Left cardiac atrium (tissue), 4 donors: ENCODE measurements around the gene KLF1. TPM values are rescaled to one million over a fixed set of nuclear protein-coding genes. Genes with fewer than 3 reads are reported as not detected.
A peak's percentile ranks its signal among the peaks of the same experiment; 100 is the strongest.
"Not testable (repeated sequence)": the region's sequence is repeated elsewhere in the genome, so short reads cannot be mapped to it uniquely, and the experiment has no call there.

ENCODE experiments used
- ATAC-seq, 2 donors: fragments of 200-7000 bp; cut with Tn5 transposase; one replicate each; pipeline ENCODE4 v1.9.1; 2020; ENCODE audit warnings: mild to moderate bottlenecking in 2 of 2, moderate library complexity in 2 of 2
- DNase-seq: peaks from one replicate; pipeline ENCODE4 v3.0.0-alpha.2; 2020
- intact Hi-C, 2 donors: fragments of 100-400 bp; cut with DNase I; formaldehyde crosslinking; loops; one replicate each; pipeline versions ENCODE4 v1.14.1 to v1.15.1; 2022 to 2023
- total RNA-seq, 2 donors: library from RNA; stranded (reverse); fragmentation: NEBNext Ultra II Directional; extraction: Animal tissue kit (Norgen Biotek cat#: 25700); gene quantifications; one replicate each; pipeline ENCODE4 v1.2.1, GENCODE V29; 2021
- donor health status: DM: no; HTN: yes; CAD: no.
- donor health status: DM: no; HTN: yes; CAD: no; lungs with severe emphysema.
- donor health status: DM: yes; HTN: yes; CAD: no.
- donor health status: Dilated cardiomyopathy.

Gene KLF1
- total RNA-seq, 2 donors from 2014 or later, result not detected

DNA sequence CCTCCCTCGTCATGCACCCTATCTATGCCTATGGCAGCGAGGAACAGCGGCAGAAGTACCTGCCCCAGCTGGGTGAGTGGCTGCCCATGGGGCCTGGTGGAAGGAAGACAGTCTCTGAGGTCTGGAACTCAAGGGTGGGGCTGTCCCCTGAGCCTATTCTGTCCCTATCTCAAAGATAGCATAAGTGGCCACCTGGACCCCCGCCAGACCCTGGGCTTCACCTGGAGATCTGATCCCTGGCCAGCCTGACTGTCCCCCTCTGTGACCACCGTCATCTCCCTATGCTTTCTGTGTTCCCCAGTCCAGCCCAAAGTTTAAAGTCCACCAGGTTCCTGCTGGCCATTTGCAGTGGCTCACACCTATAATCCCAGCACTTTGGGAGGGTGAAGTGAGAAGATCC lies 6.6 kb upstream of the KLF1 start:
- DNase-seq (no peak), ATAC-seq (no peak)
- intact Hi-C loops, result no loop called here

DNA sequence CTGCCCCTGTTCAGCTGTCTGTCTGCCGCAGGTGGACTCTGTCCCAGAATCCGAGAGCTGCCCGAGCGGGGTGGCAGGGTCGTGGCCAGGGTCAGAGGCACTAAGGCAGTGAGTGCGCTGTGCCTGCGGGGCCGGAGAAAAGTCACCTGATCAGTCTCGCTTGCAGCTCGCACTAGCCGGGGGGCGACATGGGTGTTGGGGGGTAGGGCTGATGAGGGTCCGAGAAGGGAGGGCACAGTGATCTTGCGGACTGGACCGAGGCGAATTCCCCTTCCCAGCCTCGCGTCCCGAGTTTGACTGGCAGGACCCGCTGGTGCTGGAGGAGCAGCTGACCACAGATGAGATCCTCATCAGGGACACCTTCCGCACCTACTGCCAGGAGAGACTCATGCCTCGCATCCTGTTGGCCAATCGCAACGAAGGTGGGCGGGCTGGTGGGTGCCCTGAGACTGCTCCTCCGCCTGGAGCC lies 4.6 kb upstream of the KLF1 start:
- intact Hi-C loops, result no loop called here
- ATAC-seq, result no peak
- no peak for DNase-seq

DNA sequence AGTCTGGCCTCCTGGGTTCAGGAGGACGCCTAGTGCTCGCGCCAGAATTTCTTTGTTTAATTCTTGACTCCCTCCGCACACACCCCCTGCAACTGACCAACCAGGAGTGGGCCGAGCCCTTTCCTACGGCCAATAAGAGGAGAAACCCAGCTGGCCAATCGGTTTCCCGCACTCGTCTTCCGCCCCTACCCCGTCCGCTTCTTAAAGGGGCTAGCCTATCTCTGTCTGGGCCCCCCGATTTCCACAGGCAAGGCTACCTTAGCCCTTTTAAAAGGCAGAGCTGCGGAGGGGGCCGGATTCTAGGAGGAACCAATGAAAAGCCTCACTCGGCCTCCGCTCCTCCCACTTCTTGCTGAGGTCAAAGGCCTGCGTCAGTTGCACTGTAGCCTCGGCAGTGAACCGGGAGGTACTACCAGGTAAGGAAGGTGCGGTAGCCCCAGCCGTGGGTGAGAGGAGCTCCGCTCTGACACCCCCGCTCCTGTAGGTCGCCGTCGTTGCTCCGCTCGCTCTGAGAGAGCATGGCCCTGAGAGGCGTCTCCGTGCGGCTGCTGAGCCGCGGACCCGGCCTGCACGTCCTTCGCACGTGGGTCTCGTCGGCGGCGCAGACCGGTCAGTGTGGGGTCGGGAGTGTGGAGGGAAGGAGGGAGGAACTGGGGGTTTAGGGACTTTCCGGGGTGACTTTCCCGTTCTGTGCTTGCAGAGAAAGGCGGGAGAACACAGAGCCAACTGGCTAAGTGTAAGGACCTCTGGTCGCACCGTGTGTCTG lies 4.0 kb upstream of the KLF1 start, which contains the start of gene GCDH:
Gene GCDH, plus strand, starts transcription at position 374 of the 766 bp plus-strand sequence. Its CDS starts 145 bp downstream, at position 519.
- intact Hi-C loops, result no loop called here
- ATAC-seq, result peak; percentile 99
- DNase-seq, result peak; percentile 98

DNA sequence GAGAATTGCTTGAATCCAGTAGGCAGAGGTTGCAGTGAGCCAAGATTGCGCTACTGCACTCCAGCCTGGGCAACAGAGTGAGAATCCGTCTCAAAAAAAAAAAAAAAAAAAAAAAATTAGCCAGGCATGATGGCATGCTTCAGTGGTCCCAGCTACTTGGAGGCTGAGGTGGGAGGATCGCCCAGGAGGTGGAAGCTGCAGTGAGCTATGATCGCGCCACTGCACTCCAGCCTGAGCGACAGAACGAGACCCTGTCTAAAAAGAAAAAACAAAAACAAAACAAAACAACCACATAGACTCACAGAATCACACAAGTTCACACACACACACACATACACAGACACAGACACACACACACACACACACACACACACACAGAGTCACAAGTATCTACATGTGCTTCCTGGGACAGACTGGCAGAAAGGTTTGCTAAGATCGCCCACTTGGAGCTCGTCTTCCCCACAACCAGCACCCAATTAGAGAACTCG lies 3.3 kb upstream of the KLF1 start:
- ATAC-seq, intact Hi-C loops, DNase-seq: not testable (repeated sequence)

DNA sequence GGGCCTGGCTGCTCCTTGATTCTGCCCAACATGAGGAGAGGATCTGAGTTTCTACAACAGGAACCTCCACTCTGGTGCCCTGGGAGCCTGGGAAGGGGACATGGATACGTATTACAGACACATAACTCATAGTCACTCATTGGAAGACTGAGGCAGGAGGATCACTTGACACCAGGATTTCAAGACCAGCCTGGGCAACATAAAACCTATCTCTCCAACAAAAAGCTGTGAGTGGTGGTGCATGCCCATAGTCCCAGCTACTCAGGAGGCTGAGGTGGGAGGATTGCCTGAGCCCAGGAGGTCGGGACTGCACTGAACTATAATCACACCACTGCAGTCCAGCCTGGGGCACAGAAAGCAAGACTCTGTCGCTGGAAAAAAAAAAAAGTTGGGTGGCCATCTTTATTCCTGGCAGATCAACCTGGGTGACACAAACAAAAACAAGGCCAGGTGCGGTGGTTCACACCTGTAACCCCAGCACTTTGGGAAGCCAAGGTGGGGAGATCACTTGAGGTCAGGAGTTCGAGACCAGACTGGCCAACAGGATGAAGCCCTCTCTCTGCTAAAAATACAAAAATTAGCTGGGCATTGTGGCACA lies 1.1 kb upstream of the KLF1 start:
- ATAC-seq (no peak), DNase-seq (no peak)
- intact Hi-C loops, result no loop called here

DNA sequence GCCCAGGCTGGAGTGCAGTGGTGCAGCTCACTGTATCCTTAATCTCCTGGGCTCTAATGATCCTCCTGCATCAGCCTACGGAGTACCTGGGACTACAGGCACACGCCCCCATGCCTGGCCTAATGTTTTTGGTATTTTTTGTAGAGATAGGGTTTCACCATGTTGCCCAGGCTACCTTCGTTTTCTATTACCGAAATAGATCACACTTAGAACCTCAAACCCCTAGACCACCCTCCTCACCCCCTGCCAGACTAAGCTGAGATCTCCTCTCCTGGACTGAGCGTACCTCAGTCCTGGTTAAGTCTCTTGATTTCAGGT lies 391 bp downstream of the KLF1 start:
- DNase-seq, result no peak
- intact Hi-C loops, result no loop called here
- no peak for ATAC-seq

DNA sequence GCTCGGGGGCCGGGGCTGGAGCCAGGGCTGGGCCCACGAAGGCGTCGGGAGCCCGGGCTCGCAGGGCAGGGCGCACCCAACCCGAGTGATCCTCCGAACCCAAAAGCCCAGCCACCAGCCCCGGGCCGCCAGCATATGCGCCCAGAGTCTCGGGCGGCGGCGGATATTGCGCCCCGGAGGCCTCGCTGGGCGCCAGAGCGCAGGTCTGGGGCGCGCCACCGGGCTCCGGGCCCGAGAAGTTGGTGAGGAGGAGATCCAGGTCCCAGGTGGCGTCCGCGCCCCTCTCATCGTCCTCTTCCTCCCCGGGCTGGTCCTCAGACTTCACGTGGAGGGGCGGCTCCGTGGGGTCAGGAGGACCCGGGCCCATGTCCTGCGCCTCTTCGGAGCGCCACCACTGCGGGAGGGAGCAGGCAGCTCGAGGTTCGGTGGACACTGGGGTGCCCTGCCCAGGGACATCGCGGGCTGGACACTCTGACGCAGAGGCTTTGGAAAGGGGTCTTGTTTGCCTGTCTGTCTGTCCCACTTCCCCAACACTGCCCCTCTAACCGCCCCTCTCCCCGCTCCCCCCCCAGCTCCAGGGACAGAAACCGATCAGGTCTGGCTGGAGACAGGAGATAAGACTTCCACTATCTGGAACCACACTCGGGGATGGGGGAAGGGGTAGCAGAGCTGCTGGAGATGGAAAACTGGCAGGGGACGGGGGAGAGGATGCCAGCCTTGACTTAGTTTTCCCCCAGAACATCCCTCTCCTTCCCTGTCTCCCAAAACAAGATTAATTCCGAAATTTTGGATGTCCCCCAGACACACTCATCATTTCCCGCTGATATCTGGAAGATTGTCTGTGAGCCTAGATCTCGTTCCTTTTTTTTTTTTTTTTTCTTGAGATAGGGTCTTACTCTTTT lies 1.0 kb downstream of the KLF1 start:
- DNase-seq (no peak), ATAC-seq (no peak)
- intact Hi-C loops, result no loop called here

DNA sequence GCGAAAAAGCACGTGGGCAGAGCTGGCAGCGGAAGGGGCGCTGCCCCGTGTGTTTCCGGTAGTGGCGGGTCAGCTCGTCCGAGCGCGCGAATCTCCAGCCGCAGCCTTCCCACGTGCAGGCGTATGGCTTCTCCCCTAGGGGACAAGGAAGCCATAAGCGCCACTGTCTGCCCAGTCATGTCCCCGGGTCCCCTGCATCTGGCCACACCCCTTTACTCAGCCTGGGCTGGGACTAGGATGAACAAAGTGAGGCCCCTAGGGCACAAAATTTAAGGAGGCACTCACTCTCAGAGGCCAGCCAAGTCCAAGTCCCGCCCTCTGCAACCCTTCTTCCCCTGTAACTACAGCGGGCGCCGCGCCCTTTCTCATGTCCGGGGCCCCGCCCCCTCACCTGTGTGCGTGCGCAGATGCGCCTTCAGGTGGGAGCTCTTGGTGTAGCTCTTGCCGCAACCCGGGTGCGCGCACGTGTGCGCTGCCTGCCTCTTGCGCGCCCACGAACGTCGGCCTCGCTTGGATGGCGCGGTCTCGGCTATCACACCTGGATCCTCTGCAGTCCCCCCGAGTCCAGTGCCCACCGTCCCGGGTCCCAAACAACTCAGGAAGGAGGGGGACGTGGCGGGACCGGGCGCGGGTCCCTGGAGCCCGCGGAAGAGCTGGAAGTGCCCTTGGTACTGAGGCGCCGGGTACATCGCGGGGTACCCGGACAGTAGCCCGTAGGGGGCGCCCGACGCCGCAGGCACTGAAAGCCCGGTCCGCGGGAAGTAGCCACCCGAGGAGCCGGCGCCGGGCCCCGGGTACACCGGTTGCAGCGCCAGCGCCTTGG lies 1.9 kb downstream of the KLF1 start:
- intact Hi-C loops, result no loop called here
- ATAC-seq (peak; percentile 9 to 20), DNase-seq (peak; percentile 67)

DNA sequence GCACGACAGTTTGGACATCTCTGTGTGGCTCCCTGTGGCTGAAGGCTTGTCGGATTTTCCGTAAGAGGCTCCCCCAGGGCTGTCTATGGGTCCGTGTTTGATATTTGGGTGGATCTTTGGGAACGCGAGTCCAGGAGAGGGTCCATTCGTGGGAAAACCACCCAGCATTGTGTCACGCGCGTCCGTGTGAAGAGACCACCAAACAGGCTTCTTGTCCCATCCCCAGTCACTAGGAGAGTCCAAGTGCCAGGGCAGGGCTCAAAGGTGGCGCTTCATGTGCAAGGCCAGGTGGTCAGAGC lies 2.4 kb downstream of the KLF1 start:
- ATAC-seq, result no peak
- DNase-seq, result no peak
- intact Hi-C loops, result no loop called here

DNA sequence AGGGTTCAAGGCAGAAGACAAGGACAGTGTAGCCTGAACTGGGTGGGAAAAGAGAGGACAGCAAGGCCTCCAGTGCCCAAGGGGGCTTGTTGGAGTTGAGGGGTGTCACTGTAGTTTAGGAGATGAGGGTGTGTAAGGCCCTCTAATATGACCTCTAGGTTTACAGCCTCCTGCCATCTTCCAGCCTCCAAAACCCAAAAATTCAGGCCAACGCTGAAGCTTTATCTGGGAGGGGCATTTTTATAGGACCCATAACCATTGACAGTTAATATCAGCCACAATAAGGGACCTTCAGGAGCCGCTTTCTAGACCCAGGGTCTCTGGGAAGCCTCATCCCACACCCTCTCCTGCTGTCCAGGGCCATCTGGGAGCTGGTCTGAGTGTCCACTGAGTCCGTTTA lies 2.8 kb downstream of the KLF1 start:
- intact Hi-C loops, result no loop called here
- DNase-seq, result no peak
- no peak for ATAC-seq

DNA sequence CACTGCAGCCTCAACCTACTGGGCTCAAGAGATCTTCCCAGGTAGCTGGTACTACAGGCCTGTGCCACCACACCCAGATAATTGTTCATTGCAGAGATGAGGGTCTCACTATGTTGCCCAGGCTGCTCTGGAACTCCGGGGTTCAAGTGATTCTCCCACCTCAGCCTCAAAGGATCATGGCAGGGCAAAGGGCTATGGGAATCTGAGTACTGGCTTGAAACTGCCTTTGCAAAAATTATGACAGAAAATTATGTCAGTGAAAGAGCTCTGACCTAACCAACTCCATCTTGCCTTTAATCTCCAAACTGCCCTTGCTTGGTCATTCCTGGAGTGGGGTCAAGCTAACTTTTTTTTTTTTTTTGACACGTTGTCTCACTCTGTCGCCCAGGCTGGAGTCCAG lies 4.4 kb downstream of the KLF1 start:
- intact Hi-C loops, result no loop called here
- ATAC-seq (no peak), DNase-seq (no peak)

DNA sequence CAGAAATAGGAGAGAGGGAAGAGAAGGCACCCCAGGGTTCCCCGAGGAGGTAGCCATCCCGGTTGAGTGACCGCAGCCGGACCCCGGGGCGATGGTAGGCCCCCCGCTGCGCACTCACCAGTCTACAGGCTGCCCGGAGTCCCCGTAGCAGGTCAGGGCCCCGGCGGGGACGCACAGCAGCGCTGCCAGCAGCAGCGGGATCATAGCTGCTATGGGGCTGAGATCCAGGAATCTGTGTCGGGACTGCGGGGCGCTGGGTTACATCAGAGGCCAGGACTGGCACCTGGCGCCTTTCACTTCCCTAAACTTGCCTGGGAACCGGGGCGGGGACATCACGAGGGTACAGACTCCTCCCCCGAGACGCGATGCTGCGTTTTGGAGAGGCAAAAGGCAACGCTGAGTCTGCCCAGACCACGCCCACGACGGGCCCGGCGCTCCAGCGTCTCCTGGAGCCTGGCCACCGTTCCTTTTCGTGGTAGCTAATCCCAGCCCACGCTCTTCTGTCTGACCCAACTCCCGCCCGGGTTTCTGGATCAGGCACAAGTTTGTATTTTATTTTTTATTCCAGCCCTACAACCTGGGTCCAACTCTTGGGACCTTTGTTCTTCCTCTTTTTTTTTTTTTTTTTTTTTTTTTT lies 5.7 kb downstream of the KLF1 start, which contains the start of gene DNASE2:
Gene DNASE2, minus strand, starts transcription at position 278 of the 637 bp plus-strand sequence. Its CDS starts 74 bp downstream, at position 204.
- ATAC-seq, result peak; percentile 96 to 98
- peak; percentile 97 for DNase-seq
- intact Hi-C loops, result no loop called here

DNA sequence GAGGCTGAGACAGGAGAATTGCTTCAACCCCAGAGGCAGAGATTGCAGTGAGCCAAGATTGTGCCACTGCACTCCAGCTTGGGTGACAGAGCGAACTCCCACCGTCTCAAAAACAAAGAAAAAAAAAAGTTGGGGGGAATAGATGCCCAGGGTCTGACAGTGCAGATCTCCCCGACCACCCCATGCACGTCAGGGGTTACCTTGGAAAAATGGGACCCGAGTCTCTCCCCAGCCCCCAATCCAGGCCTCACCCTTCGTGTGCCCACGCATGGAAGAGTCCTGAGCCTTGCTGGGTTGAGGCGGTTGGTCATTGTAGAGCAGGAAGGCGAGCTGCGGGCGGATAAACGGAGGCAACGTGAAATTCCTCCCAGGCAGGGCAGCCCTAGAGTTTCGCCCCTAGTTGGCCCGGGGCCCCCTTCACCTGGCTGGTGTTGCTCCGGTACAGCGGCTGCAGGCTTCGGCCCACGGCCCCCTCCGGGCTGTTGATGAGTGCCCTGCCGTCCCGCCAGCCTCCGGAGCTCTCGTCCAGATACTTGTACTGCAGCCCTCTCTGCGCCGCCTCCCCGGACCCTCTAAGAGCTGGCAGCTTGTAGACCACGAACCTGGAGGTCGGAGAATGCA lies 6.3 kb downstream of the KLF1 start:
- peak; percentile 48 for DNase-seq
- ATAC-seq, result peak; percentile 28 to 53
- intact Hi-C loops, result no loop called here

DNA sequence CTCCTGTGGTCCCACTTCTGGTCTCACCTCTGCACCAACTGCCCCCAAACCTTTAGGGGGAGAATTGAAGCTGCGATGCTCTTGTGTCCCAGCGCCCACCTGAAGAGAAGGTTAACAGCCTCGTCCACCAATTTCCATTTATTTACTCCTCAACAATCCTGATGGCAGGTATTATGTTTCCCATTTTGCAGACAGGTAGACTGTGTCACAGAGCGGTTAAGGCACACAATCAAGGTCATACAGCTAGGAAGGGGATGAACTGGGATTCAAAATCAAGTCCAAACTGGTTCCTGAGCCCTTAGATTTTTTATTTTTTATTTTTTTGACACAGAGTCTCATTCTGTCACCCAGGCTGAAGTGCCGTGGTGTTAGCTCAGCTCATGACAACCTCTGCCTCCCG lies 11.9 kb downstream of the KLF1 start:
- intact Hi-C loops, result no loop called here
- ATAC-seq (no peak), DNase-seq (no peak)

DNA sequence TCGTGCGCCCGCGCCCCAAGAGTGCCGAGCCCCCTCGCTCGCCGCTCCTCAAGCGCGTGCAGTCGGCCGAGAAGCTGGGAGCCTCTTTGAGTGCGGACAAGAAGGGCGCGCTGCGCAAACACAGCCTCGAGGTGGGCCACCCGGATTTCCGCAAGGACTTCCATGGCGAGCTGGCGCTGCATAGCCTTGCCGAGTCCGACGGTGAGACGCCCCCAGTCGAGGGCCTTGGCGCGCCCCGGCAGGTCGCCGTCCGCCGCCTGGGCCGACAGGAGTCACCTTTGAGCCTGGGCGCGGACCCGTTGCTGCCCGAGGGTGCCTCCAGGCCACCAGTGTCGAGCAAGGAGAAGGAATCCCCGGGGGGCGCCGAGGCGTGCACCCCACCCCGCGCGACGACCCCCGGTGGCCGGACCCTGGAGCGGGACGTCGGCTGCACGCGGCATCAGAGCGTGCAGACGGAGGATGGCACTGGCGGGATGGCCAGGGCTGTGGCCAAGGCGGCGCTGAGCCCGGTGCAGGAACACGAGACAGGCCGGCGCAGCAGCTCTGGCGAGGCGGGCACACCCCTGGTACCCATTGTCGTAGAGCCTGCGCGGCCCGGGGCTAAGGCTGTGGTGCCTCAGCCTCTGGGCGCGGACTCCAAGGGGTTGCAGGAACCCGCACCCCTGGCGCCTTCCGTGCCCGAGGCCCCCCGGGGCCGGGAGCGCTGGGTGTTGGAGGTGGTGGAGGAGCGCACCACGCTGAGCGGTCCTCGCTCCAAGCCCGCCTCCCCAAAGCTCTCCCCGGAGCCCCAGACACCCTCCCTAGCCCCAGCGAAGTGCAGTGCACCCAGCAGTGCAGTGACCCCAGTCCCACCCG lies 12.9 kb downstream of the KLF1 start:
- ATAC-seq, result no peak
- DNase-seq, result no peak
- intact Hi-C loops, result no loop called here

DNA sequence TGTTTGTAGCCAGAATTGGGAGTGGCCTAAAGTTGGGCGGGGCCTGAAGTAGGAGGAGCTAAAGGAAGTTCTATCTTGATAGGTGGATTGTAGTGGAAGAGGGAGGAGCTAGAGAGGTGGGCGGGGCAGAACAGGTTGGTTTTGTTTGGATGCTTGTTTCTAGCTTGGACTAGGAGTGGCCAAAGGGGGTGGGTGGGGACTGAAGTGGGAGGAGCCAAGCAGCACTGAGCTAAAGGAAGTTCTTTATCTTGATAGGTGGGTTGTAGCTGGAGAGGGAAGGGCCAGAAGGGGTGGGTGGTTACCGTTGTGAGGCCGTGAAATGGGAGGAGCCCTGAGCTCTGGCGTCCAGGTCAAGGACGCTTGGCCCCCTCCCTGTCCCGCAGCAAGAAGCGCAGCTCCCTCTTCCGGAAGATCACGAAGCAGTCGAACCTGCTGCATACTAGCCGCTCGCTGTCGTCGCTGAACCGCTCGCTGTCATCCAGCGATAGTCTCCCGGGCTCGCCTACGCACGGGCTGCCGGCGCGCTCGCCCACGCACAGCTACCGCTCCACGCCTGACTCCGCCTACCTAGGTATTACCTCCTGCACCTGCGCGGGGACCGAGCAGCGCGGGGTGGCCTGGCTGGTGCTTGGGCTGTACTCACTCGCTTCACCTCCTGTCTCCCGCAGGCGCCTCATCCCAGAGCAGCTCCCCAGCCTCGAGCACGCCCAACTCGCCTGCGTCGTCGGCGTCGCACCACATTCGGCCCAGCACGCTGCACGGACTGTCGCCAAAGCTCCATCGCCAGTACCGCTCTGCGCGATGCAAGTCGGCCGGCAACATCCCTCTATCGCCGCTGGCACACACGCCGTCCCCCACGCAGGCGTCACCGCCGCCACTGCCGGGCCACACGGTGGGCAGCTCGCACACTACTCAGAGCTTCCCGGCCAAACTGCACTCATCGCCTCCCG lies 13.8 kb downstream of the KLF1 start:
- intact Hi-C loops, result no loop called here
- DNase-seq (peak; percentile 56), ATAC-seq (peak; percentile 60 to 84)
